ENCODE results near the gene GPR132.
"Not testable (repeated sequence)": the region's sequence is repeated elsewhere in the genome, so short reads cannot be mapped to it uniquely, and the experiment has no call there.

GPR132 gene

DNA sequence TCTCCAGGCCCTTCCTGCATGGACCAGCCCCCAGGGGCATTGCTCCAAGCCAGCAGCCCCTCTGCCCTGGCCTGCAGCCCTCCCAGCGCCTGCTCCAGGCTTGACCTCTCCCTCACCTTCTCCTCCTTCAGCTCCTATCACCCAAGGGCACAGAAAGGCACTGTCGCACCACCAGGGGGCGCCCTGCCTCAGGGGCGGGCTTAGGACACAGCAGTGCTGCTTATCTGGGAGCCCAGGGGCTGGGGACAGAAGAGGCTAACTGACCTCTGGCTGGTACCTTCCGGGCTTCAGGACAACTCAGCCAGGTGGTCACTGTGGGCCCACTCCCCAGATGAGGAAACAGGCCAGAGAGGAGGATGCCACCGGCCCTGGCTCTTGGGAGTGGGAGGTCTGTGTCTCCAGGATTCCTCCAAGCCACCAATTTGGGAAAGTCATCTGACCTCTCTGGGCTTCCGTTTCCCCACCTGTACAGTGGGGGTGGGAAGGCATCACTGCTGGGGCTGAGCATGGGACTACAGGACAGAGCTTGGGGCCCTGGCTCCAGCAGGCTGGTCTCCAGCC lies 25.3 kb upstream of the GPR132 start:
- DNase-seq: peak; percentile 89

DNA sequence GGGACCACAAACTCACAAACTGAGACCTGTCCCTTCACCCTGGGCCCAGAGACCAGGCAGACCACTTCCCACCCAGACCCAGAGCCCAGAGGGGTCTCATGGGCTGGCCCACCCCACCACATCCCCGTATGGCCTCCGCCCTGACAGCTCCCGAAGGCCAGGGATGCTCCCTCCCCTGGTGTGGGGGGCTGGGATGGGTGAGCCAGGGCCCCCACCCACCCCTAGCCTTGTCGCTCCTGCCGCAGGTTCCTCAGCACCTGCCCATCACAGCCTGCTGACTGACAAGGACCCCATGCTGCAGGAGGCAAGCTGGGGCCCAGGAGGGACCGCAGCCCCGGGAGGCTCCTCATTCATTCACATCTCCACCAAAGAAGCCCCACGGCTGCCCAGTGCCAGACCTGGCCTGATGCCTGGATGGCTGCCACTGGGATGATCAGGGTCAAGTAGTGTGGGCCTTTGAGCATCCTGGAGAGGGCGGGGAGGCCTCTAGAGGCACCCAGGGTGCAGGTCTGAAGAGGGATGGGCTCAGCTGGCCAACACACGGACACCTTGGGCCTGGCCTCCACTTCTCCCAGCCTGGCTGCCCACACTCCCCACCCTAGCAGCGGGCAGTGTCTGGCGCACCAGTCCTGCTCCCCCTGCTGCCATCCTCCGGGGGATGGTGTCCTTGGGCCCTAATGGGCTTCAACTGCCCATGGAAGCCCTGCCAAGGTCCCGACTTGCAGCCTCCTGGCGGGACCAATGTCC lies 24.7 kb upstream of the GPR132 start:
- peak; percentile 49 for DNase-seq

DNA sequence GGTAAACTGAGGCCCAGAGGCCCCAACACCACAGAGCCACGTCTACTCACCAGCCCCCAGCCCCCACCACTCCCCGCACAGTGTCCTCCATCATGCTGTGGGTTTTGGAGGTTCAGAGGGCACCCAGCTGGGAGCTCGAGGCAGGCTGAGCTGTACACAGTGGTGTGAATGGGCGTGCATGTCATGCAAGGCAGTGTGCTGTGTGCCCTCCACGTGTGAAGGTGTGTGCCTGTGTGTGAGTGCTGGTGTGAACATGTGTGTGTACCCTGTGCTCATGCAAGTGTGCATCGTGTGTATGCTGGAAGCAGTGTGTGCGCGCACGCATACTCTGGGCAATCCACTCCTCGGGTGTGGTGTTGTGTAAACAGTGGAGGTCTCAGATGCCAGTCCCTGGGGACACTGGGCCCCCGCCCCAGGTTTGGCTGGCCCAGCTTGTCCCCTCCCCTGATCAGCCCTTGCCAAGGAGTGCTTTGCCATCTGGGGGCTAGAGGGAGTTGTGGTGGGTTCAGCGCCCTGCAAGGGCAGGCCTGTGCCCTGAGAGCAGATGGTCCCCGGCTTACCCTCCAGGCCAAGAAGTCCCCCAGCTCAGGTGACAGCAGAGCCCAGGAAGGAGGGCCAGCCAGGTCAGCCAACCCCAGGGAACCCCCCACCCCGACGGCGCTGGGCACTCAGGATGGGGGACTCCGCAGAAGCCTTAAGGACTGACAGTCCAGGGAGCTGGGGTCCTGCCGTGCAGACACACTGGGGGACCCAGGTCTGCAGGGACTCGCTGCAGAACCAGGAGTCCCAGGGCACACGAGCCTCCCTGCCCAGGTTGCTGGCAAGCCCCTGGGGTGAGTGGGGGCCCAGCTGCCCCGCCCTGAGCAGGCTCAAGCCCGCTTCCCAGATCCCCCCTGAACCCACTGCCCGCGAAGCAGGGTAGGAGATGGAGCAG lies 23.8 kb upstream of the GPR132 start:
- DNase-seq: peak; percentile 37

DNA sequence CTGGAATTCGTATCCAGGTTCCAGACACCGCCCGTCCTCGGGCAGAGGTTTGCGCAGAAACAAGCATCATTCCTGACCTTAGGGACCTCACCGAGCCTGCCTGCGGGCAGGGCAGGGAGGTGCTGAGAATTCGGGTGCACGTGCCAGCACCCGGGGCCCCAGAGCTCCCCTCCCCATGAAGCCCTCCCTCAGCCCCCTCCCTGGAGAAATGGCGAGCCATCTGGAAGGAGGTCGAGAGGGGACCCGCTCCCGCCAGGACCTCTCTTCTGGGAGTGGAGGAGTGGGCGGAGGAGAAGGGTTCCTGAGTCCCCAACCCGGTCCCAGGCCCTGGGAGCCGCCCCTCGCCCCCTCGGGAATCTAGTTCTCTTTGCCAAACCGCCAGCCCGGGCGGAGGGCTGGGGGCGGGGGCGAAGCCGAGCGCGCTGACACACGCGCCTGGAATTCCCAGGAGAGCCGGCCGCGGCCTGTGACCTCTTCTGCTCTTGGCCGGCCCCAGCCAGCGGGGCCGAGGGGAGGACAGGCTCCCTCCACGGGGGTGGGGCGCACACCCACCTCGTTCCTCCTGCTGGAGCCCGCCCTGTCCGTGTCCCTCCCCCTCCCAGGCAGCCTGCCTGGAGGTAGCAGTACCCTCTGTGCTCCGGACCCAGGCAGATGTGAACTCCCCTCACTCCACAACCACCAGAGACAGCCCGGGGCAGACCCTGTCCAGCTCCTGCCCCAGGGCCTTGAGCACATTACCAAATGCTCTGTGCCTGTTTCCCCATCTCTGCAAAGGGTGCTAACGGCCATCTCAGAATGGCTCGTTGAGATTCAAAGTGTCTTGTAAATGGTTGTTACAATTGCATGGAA lies 23.0 kb upstream of the GPR132 start:
- peak; percentile 68 for DNase-seq

DNA sequence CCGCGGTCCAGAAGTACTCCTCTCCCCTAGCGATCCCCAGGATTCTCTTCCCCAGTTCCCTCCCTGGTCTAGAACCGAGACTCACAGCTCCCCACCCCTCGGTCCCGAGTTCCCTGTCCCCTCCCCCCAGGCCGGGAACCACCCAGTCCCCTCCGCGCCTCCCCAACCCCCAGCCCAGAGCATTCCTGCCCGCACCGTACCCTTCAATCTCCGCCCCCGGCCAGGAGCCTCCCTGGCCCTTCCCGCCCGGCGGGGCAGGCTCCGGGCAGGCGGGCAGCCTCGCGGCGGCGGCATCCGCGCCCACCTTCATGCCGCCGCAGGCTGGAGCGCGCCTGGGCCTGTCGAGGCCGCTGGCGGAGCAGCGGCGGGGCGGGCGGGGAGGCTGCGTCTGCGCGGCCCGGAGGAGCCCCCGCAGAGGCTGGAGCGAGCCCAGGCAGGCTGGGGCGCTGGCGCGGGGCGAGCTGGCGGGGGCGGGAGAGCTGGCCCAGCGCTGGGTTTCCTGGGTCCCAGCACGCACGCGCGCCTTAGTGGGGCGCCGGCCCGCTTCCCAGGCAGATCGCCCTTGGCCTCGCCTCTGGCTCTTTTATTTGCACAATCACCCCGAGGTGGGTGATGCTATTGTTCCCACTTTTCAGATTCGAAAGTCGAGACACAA lies 22.2 kb upstream of the GPR132 start:
- DNase-seq: peak; percentile 67

DNA sequence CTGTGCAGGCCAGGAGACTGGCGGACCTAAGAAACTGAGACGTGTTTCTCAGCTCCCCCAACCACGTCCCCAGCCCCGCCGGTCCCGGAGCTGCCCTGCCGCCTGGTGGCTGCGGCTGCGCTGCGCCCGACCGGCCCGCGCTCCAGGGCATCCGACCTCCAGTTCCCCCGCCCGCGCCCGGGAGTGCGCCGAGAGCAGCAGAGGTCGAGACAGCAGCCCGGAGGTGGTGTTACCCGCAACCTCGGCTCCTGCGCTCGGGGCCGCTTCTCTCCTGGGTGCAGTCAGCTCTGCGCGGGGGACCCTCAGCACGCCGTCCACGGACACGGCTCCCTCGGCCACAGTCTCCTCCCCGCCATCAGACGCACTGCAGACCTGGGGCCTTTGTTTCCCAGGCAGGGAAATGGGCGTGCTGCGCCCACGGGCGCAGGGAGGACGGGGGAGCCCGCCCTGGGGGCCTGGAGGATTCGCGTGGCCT lies 21.6 kb upstream of the GPR132 start:
- peak; percentile 88 for DNase-seq

DNA sequence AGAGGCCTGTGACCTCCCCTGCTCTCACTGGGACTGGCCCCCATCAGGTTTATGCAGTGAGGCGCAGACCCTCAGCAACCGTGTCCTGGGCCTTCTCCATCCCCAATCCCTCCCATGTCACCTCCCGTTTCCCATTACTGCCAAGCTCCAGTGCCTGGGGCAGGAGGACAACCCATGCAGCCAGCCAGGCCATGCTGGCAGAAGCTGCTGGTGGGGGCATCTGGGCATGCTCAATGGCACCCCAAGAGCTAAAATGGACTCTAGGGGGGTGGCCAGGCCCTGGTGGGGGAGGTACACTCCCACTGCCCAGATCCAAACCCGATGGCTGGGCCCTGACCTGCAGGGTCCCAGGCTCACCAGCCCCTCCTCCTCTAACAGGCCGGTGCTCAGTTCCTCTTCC lies 20.5 kb upstream of the GPR132 start:
- DNase-seq: no peak

DNA sequence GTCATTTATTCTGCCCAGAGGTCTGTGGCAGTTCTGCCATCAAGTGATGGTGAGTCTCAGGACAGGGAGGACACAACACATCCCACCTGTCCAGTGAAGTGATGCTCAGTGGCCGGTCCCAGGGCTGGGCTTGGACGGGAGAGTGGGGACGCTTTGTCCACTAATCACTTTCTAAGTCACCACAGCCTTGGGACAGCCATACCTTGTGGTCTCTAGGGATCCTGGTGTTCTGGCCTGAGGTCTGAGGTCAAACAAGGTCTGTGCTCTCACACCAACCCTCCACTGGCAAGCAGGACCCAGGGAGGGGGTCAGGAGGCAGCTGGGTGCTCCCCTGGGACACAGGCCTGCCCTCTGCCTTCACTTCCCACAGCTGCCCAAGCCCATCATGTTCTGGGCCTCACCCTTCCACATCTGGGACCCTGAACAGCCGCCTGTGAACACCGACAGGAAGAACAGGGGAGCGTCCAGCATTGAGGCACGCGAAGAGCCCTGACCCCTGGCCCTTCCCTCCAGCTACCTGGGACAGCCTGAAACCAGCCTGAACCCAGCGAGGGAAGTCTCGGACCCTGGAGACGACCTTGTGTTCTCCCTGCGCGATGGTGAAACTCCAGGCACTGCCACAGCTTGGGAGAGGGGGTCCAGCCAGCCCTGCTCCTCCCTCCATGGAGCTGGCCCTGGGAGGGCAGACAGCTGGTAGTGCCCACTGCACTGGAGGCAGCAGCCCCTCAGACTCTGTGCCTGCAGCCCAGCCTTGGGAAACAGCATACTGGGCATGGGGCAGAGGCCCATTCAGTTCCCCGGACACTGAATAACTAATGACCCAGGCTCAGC lies 19.7 kb upstream of the GPR132 start:
- DNase-seq: no peak

DNA sequence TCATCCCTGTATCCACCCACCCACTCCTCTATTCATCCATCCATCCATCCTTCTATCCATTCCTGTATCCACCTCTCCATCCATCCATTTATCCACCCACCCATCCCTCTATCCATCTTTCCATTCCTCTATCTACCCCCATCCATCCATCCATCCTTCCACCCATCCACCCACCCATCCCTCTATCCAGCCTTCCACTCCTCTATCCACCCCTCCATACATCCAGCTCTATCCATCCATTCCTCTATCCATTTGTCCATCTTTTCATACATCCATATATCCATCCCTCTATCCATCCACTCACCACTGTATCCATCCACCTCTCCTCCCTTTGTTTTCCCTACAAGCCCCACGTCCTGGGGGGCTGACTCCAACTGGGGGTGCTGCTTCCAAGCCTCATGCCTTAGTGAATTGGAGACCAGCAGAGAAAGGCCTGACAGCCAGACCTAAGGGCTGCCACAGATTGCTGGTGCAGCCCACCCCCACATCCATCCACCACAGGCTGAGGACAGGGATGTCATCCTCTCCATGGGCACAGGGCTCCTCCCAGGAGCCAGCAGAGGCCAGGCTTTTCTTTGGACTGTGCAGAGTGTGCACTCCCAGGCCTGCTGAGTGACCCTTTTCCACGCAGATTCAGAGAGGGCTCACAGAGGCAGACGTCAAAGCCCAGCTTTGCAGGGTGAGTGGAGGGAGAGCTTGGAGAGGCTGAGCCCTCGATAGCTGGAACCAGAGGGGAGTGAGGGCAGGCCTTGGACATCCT lies 18.9 kb upstream of the GPR132 start:
- DNase-seq: no peak

DNA sequence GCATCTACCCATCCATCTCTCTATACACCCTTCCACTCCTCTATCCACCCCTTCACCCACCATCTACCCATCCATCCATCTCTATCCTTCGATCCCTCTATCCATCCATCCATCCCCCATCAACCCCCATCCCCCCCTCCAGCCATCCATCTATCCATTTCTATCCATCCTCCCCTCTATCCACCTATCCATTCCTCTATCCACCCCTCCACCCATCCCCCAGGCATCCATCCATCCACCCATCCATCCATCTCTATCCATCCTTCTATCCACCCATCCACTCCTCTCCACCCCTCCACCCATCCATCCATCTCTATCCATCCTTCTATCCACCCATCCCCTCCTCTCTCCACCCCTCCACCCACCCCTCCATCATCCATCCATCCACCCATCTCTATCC lies 17.5 kb upstream of the GPR132 start:
- no peak for DNase-seq

DNA sequence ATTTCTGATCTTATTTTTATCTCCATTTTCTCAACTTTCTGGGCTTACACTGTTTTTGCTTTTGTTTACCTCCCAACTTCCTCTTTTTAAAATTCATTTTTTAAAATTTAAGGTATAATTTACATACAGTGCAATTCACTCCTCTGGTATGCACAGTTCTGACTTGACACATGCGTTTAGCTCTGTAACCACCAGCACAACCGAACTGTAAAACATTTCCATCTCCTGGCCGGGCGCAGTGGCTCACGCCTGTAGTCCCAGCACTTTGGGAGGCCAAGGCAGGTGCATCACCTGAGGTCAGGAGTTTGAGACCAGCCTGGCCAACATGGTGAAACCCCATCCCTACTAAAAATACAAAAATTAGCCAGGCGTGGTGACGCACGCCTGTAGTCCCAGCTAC lies 16.2 kb upstream of the GPR132 start:
- DNase-seq: not testable (repeated sequence)

DNA sequence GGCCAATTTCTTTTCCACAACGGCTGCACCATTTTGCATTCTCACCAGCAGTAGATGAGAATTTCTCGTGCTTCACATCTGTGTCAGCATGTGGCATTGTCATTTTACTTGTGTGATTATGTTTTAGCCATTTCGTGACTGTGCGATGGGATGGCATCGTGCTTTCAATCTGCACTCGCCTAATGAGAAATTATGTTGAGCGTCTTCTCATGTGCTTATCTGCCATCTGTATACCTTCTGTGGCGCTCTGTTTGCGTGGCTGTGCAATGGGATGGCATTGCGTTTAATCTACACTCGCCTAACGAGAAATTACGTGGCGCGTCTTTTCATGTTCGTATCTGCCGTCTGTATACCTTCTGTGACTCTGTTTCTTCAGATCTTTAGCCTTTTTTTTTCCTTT lies 14.9 kb upstream of the GPR132 start:
- peak; percentile 4 for DNase-seq

DNA sequence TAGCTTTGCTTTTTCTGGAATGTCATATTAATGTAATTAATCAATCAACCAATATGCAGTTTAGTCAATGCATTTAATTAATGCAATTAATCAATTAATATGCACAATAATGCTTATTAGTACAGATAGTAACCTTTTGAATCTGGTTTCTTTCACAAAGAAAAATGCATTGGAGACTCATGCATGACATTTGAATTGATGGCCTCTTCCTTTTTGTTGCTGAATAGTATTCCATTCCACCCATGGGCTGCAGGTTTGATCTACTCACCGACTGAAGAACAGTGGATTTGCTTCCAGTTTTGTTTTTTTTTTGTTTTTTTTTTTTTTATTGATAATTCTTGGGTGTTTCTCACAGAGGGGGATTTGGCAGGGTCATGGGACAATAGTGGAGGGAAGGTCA lies 13.1 kb upstream of the GPR132 start:
- no peak for DNase-seq

DNA sequence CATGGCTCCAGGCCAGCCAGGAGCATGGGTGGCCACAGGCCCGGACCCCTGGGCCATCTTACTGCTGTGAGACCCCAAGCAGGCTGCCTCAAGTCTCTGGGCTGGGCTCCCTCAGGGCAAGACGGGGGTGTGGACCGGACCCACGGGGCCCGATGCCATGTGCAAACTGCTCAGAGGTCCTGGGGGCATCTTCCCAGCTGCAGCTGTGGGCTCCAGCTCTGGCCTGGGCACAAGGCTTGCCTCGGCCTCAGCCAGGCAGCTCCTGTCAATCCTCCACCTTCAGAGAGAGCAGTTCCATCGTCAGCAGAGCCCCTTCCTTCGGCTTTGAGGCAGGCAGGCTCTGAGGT lies 12.4 kb upstream of the GPR132 start:
- no peak for DNase-seq

DNA sequence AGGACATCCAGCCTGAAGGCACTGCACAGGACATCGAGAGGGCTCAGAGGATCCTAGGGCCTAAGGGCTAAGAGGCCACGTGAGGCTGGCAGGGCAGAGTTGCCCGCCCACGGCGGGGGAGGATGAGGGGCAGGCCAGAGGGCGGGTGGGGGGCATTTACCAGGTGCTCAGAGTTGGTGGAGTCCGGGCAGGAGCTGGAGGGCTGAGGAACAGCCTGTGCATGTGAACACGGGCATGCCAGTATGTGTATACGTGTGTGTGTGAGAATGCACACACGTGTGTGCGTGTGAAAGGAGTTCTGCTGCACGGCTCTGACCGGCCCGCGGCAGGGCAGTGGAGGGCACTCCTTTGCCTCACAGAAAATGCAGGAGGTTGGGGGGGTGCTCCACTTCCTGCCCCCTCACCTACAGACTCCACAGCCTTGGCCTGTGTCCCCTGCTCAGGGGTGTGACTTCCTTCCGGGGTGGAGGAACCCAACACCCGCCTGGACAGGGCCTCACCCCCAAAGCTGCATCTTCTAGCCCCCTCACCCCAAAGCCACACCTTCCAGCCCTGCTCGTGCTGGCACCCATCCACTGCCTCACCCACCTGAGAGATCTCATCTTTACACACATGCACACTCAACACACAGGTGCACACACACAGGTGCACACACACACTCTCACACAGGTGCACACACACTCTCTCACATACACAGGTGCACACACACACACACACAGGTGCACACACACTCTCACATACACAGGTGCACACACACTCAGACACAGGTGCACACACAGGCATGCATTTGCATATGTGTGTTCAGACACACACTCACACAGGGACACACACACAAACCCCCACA lies 11.8 kb upstream of the GPR132 start:
- DNase-seq: no peak

DNA sequence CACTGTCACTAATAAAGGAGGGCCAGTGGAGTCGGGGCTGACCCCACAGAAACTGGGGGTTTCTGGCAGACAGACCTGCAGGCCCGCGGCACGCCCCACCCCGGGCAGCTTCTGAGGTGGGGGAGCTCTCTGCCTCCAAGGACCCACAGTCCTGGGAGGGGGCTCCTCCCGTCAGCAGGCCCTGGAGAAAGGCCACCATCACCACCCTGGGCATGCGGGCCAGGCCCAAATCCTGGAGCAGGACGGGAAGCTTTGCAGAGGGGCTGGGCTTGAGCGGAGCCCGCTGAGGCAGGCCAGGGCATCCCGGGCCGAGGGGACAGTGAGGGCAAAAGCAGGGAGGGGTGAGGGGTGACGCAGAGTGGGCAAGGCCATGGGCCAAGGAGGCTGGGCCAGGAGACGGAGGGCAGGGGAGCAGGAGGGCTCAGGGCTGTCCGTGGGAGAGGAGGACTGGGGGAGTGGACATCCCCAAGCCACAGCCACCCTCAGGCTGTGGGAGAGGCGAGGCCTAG lies 11.1 kb upstream of the GPR132 start:
- DNase-seq: no peak

DNA sequence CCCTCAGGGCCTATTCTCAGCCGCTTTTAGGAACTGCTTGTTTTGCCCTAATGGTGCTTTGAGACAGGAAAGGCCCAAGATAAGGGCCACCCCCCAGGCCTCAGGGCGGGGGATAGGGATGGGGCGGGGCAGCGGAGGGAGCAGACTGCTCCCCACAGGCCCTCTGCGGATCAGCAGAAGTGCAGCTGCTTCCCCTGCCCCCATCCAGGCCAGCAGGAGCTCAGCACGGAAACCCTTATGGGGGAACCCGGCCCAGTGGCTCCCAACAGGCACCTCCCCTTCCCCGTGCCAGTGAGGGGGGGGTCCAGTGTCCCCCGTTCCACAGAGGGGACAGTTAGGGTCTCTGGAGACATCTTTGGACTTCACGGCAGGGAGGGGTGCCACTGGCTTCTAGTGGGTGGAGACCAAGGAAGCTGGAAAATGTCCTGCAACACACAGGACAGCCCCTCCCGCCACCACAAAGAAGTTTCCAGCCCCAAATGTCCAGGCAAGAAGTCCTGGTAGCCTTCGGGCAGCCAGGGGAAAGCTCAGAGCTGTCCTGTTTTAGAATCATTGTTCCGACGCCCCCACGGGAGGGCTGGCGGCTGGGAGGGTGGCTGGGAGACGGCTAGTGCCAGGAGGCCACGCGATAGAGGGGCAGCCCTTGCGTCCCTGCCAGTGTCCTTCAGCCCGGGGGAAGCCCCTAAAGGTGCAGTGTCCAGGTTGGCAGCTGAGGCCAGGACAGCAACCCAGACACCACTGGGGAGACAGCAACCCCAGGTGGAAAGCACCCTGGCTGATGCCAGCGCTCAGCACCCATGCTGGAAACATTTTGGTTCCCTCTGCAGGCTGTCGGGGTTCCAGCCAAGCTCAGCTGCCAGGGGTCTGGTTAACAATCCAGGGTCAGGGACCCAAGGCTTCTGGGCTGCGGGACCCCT lies 10.4 kb upstream of the GPR132 start:
- peak; percentile 77 for DNase-seq

DNA sequence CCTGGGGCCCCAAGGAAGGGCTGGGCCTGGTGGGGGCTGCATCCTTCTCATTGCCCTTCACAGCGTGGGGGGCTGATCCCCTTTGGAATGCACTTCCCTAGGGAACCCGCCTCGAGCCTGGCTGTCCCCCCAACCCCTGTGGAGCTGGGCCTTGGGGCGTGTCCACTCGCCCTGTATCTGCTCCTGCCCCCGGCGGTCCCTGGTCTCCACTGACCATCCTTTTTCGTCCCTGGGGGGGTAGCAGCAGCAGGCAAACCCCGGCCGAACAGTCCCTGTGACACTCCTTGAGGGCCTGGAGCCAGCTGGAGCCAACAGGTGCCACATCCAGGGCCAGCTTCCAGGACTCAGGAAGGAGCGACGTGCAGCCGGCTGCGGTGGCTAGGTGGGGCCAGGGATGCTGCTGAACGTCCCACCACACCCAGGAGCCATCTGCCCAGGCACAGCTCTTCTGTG lies 9.4 kb upstream of the GPR132 start:
- DNase-seq: peak; percentile 34

All from femur (tissue), 1 donor.